KMS-11 (cell line): ENCODE measurements around the gene DOK7.

Source experiments
- H2AFZ ChIP-seq: fragments of 200-600 bp; sonication (generic); 2 replicates; pipeline ENCODE4 v1.6.1; 2016; ENCODE audit warnings: antibody characterized with exemption, mixed run types, low read depth
- H3K27ac ChIP-seq: fragments of 200-600 bp; sonication (generic); 2 replicates; pipeline ENCODE4 v1.6.1; 2016; ENCODE audit warnings: mild to moderate bottlenecking, mixed run types
- H3K27me3 ChIP-seq: fragments of 200-600 bp; sonication (generic); 2 replicates; pipeline ENCODE4 v1.6.1; 2017; ENCODE audit warnings: mild to moderate bottlenecking, low read depth, mixed run types, moderate library complexity; ENCODE audit not compliant: insufficient read depth
- H3K36me3 ChIP-seq: fragments of 200-600 bp; sonication (generic); 2 replicates; pipeline ENCODE4 v1.6.1; 2017; ENCODE audit warnings: mild to moderate bottlenecking, mixed run types; ENCODE audit not compliant: insufficient read depth
- H3K4me1 ChIP-seq: fragments of 200-600 bp; sonication (generic); 2 replicates; pipeline ENCODE4 v1.6.1; 2016; ENCODE audit warnings: mild to moderate bottlenecking, low read depth, mixed run types; ENCODE audit not compliant: poor library complexity, severe bottlenecking
- H3K4me2 ChIP-seq: fragments of 200-600 bp; sonication (generic); 2 replicates; pipeline ENCODE4 v1.7.0; 2016; ENCODE audit warnings: mild to moderate bottlenecking, mixed run types
- H3K4me3 ChIP-seq: fragments of 200-600 bp; sonication (generic); IDR thresholded peaks from 2 replicates; pipeline ENCODE4 v1.6.1; 2017; ENCODE audit warnings: low read depth, low read length, mixed read lengths; ENCODE audit not compliant: insufficient read depth
- H3K79me2 ChIP-seq: fragments of 200-600 bp; sonication (generic); 2 replicates; pipeline ENCODE4 v1.6.1; 2016; ENCODE audit warnings: low read depth, mixed run types; ENCODE audit not compliant: insufficient read depth
- H3K9ac ChIP-seq: fragments of 200-600 bp; sonication (generic); 2 replicates; pipeline ENCODE4 v1.6.1; 2016; ENCODE audit warnings: mild to moderate bottlenecking, mixed run types
- H4K20me1 ChIP-seq: fragments of 200-600 bp; sonication (generic); 2 replicates; pipeline ENCODE4 v1.6.1; 2016; ENCODE audit warnings: mild to moderate bottlenecking, mixed run types; ENCODE audit not compliant: insufficient read depth
- TF ChIP-seq, protein P1 (sequence below): fragments of 200-600 bp; sonication (generic); conservative IDR thresholded peaks from 2 replicates; pipeline ENCODE4 v1.6.1; 2017; ENCODE audit warnings: low read depth, mild to moderate bottlenecking, antibody characterized with exemption, low read length, moderate library complexity, mixed read lengths

The DOK7 gene

DNA sequence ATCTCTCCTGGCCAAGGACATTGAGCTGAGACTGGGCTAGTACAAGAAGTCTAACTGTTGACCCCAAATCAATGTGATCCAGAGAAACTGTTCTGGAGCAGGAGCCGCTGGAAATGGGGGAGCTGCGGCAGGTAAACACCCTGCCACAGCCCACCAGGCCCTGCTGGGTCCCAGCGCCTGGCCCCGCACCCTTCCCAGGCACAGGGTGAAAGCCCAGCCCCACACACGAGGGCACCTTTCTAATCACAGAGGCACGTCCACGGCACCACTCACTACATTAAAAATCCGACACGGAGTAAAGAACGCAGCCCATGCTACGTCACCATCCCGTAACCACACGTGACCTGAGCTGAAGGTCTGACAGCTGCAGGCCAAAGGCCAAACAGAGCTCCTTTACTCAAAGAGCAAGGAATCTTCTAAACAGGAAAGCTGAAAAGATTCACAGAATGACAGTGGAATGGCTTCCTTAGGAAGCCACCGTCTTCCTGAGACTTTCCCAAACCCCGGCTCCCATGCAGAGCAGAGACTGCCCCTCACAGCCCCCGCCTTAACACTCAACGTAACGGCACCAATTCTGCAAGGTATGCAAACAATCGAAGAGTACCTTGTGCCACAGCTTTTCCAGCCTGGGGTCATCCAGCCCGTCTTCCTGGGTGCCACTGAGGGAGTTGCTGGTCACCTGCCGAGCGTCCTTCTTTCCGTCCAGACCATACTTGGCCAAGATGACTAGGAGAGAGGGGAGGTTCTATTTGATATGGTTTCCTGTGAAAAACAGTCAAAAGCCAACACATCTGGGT lies 56.6 kb downstream of the DOK7 start:
- TF ChIP-seq, protein P1, sequence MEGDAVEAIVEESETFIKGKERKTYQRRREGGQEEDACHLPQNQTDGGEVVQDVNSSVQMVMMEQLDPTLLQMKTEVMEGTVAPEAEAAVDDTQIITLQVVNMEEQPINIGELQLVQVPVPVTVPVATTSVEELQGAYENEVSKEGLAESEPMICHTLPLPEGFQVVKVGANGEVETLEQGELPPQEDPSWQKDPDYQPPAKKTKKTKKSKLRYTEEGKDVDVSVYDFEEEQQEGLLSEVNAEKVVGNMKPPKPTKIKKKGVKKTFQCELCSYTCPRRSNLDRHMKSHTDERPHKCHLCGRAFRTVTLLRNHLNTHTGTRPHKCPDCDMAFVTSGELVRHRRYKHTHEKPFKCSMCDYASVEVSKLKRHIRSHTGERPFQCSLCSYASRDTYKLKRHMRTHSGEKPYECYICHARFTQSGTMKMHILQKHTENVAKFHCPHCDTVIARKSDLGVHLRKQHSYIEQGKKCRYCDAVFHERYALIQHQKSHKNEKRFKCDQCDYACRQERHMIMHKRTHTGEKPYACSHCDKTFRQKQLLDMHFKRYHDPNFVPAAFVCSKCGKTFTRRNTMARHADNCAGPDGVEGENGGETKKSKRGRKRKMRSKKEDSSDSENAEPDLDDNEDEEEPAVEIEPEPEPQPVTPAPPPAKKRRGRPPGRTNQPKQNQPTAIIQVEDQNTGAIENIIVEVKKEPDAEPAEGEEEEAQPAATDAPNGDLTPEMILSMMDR: no peak
- no peak overlapping the region for H3K9ac ChIP-seq
- no peaks in the 10 kb centered on the region for H4K20me1 ChIP-seq
- H3K4me3 ChIP-seq: no peak overlapping the region
- H3K4me1 ChIP-seq: no peaks in the 10 kb centered on the region
- H3K27me3 ChIP-seq: no peaks in the 10 kb centered on the region
- no peak overlapping the region for H3K27ac ChIP-seq
- H3K36me3 ChIP-seq: no peaks in the 10 kb centered on the region
- no peaks in the 10 kb centered on the region for H3K79me2 ChIP-seq
- H2AFZ ChIP-seq: no peak overlapping the region
- no peak overlapping the region for H3K4me2 ChIP-seq

DNA sequence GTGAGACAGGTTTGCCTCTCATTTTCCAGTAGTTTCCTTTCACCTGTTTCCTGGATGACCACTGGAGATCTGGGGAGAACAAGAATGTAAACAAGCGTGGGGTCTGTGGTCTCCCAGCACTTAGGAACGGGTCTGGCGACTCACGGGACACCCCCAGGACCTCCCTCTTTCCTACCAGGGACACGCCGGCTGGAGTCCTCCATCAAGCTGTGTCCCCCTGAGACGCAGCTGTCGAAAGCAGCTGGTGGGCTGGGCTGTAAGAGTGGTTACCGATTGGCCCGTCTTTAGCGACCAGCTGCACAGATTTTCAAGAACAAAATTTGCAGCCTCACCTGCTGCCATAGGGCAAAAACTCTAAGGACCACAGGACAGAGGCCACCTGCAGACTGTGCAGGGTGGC lies 57.2 kb downstream of the DOK7 start:
- no peaks in the 10 kb centered on the region for H4K20me1 ChIP-seq
- no peaks in the 10 kb centered on the region for H3K4me1 ChIP-seq
- no peaks in the 10 kb centered on the region for H3K79me2 ChIP-seq
- H3K9ac ChIP-seq: no peak overlapping the region
- H3K4me3 ChIP-seq: no peak overlapping the region
- H3K36me3 ChIP-seq: no peaks in the 10 kb centered on the region
- H3K27me3 ChIP-seq: no peaks in the 10 kb centered on the region
- TF ChIP-seq, protein P1: no peak
- H3K27ac ChIP-seq: no peak overlapping the region
- no peak overlapping the region for H2AFZ ChIP-seq
- H3K4me2 ChIP-seq: no peak overlapping the region

DNA sequence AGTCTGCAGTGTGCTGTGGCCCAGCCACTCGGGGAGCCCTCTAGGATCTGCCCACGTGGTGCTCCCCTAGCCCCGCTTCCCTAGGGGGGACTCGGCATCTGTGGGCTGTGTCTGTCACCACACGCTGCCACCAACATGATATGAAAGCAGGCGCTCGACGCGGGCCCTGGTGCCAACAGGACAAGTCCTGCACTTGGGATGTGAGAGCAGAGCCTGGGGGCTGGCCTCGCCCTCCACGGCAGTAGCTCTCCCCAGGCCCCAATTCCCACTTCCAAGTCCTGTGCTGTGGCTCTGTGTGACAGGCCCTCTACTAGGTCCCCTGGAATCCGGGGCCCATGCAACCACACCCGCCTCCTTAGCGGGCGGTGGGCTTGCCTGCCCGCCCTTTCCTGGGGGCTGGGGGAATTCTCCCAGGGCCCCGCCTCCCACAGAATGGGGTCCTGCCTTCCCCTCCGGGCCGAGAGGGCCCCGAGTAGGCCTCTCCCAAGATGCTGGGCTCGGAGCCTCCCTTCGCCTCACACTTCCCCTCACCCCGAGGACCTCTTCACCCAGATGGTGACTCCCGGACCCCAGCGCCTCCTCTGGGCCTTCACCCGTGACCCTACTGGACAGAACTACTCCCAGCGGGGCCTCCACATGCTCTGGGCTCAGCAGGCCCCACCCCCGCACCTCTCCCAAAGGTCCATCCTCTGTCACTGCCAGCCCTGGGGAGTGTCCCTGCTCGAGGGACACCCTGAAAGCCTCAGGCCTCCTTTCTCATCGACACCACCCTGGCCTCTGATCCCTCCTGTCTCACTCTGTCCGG lies 57.9 kb downstream of the DOK7 start:
- no peak overlapping the region for H3K9ac ChIP-seq
- no peaks in the 10 kb centered on the region for H3K36me3 ChIP-seq
- no peak overlapping the region for H3K27ac ChIP-seq

DNA sequence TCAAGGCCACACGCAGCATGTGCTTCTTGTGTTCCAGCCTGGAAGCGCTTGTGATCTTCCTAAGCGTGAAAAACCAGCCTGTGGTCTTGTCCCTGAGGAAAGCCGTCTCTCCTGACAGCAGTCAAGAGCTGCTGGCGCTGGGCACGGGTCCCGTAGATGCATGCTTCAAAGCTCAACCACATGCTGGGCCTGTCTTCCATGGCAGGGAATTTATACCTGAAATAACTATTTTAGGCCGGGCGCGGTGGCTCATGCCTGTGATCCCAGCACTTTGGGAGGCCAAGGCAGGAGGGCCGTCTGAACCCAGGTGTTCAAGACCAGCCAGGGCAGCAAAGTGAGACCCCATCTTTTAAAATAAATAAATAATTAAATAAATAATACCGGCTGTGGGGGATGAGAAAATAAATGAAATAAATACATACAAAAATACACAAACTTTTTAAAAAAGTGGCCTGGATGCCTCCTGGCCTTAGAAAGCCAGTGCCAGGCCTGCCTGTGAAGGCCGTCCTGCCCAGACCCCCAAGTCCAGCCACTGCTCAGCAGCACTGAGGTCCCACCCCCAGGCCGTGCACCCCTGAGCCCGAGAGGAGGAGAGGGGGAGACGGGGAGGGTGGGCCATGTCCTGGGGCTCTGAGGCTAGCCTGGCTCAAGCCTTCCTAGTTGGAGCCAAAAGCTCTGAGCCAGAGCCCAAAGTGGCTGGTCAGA lies 58.7 kb downstream of the DOK7 start:
- no peak overlapping the region for H3K9ac ChIP-seq

More for the DNA sequence above, 57.9 kb downstream of the DOK7 start:
- Histone ChIP-seq H2AFZ (no peak overlapping the region), H3K27me3 (no peaks in the 10 kb centered on the region), H3K4me2 (no peak overlapping the region), H3K79me2 (no peaks in the 10 kb centered on the region), H3K4me3 (no peak overlapping the region), H4K20me1 (no peaks in the 10 kb centered on the region), H3K4me1 (no peaks in the 10 kb centered on the region)
- TF ChIP-seq, protein P1: no peak

More for the DNA sequence above, 58.7 kb downstream of the DOK7 start:
- Histone ChIP-seq H3K27ac (no peak overlapping the region), H3K79me2 (no peaks in the 10 kb centered on the region), H2AFZ (no peak overlapping the region), H3K4me1 (no peaks in the 10 kb centered on the region), H4K20me1 (no peaks in the 10 kb centered on the region), H3K36me3 (no peaks in the 10 kb centered on the region), H3K4me2 (no peak overlapping the region), H3K27me3 (no peaks in the 10 kb centered on the region), H3K4me3 (no peak overlapping the region)
- TF ChIP-seq, protein P1: no peak
